Mucosa of descending colon (tissue), 3 donors: ENCODE results near the gene SHISA2. TPM values are rescaled to one million over a fixed set of nuclear protein-coding genes. Genes with fewer than 3 reads are reported as not detected.

Source experiments
- ATAC-seq: fragments of 200-7000 bp; cut with Tn5 transposase; one replicate; pipeline ENCODE4 v1.9.1; 2020; ENCODE audit warnings: mild to moderate bottlenecking, moderate library complexity
- DNase-seq, 3 donors: peaks; one replicate each; pipeline ENCODE4 v3.0.0-alpha.2; 2020
- H3K36me3 ChIP-seq: fragments of 200-600 bp; one replicate; pipeline ENCODE4 v1.8.0; 2021; ENCODE audit warnings: low read depth, mild to moderate bottlenecking
- H3K4me1 ChIP-seq: fragments of 200-600 bp; one replicate; pipeline ENCODE4 v1.8.0; 2021; ENCODE audit warnings: low read depth, mild to moderate bottlenecking
- H3K4me3 ChIP-seq: fragments of 200-600 bp; one replicate; pipeline ENCODE4 v1.8.0; 2021; ENCODE audit warnings: mild to moderate bottlenecking
- H3K9me3 ChIP-seq: fragments of 200-600 bp; one replicate; pipeline ENCODE4 v1.8.0; 2021; ENCODE audit warnings: mild to moderate bottlenecking
- CTCF ChIP-seq: fragments of 200-600 bp; IDR thresholded peaks from one replicate; pipeline ENCODE4 v1.8.0; 2022; ENCODE audit warnings: antibody characterized with exemption, mild to moderate bottlenecking
- intact Hi-C, 2 donors: fragments of 100-400 bp; cut with DNase I in 1 of 2; cut with micrococcal nuclease in 1 of 2; formaldehyde crosslinking; loops; one replicate each; pipeline versions ENCODE4 v1.11.0 to v1.11.1; 2022; cut with DNase I, micrococcal nuclease
- total RNA-seq, 3 donors: library from RNA; stranded (reverse); fragmentation: NEBNext Ultra II Directional in 2 of 3; extraction: Animal tissue kit (Norgen Biotek cat#: 25700) in 2 of 3; gene quantifications; one replicate each; pipeline versions ENCODE4 v1.2.1 to v1.2.4, GENCODE V29; 2021 to 2023
- donor health status: DM: no; HTN: no; CAD: no; lungs with moderate emphysema.
- donor health status: DM: no; HTN: no; CAD: no.
- donor health status: DM: no; HTN: yes; CAD: no.

The SHISA2 gene
- total RNA-seq, 3 donors from 2014 or later = 0.26 to 0.43 (median 0.32) TPM

- Histone ChIP-seq H3K36me3 (no peaks in the 10 kb centered on the region), H3K4me1 (no peaks in the 10 kb centered on the region), H3K9me3 (no peaks in the 10 kb centered on the region), H3K4me3 (no peak overlapping the region)
- ATAC-seq (no peak), DNase-seq (no peak)
- no peak for TF ChIP-seq CTCF
- intact Hi-C loops = no loop called here
Measured at GRCh38 chr13:26030331-26030730, 21.5 kb downstream of the SHISA2 start.

GRCh38 chr13:26029581-26030136, 22.2 kb downstream of the SHISA2 start:
- H3K36me3 ChIP-seq = no peaks in the 10 kb centered on the region
- no peak for ATAC-seq
- intact Hi-C loops = no loop called here
- no peak overlapping the region for H3K4me3 ChIP-seq
- H3K9me3 ChIP-seq = no peaks in the 10 kb centered on the region
- no peak for DNase-seq
- no peaks in the 10 kb centered on the region for H3K4me1 ChIP-seq
- TF ChIP-seq CTCF = no peak

- TF ChIP-seq CTCF = no peak
- H3K4me3 ChIP-seq = no peak overlapping the region
- H3K4me1 ChIP-seq = no peaks in the 10 kb centered on the region
- intact Hi-C loops = no loop called here
- no peaks in the 10 kb centered on the region for H3K9me3 ChIP-seq
- H3K36me3 ChIP-seq = no peaks in the 10 kb centered on the region
- no peak for DNase-seq
- no peak for ATAC-seq
Measured at GRCh38 chr13:26026211-26026610, 25.6 kb downstream of the SHISA2 start.

- Histone ChIP-seq H3K9me3 (no peaks in the 10 kb centered on the region), H3K4me1 (no peaks in the 10 kb centered on the region), H3K4me3 (no peak overlapping the region), H3K36me3 (no peaks in the 10 kb centered on the region)
- TF ChIP-seq CTCF = no peak
- intact Hi-C loops = no loop called here
- ATAC-seq (no peak), DNase-seq (no peak)
Measured at GRCh38 chr13:26025771-26026170, 26.0 kb downstream of the SHISA2 start.

GRCh38 chr13:26025196-26025595, 26.6 kb downstream of the SHISA2 start:
- Histone ChIP-seq H3K4me1 (no peaks in the 10 kb centered on the region), H3K4me3 (no peak overlapping the region), H3K36me3 (no peaks in the 10 kb centered on the region), H3K9me3 (no peaks in the 10 kb centered on the region)
- intact Hi-C loops = no loop called here
- no peak for TF ChIP-seq CTCF
- DNase-seq = no peak
- ATAC-seq = no peak

- intact Hi-C loops = no loop called here
- Histone ChIP-seq H3K36me3 (no peaks in the 10 kb centered on the region), H3K4me3 (no peak overlapping the region), H3K9me3 (no peaks in the 10 kb centered on the region), H3K4me1 (no peaks in the 10 kb centered on the region)
- DNase-seq = no peak
- no peak for ATAC-seq
- no peak for TF ChIP-seq CTCF
Measured at GRCh38 chr13:26024558-26024957, 27.3 kb downstream of the SHISA2 start.
